ENCODE data around the gene MUC3A.
"Not testable (repeated sequence)": the region's sequence is repeated elsewhere in the genome, so short reads cannot be mapped to it uniquely, and the experiment has no call there.

MUC3A gene

GRCh38 chr7:100949227-100949932 is at the start of gene MUC3A:
Gene MUC3A, plus strand, starts transcription at chr7:100949534. Its CDS starts 91 bp downstream, at chr7:100949625.
- DNase-seq: no peak

- no peak for DNase-seq
These were observed 48.4 kb upstream of the MUC3A start for GRCh38 chr7:100900978-100901377.

- no peak for DNase-seq
These were observed 47.4 kb upstream of the MUC3A start for GRCh38 chr7:100901921-100902332.

GRCh38 chr7:100902638-100903037 is 46.7 kb upstream of the MUC3A start:
- DNase-seq: no peak

GRCh38 chr7:100908512-100908911 is 40.8 kb upstream of the MUC3A start:
- DNase-seq: no peak

- DNase-seq: not testable (repeated sequence)
These were observed 38.9 kb upstream of the MUC3A start for GRCh38 chr7:100910443-100910842.

- no peak for DNase-seq
These were observed 37.9 kb upstream of the MUC3A start for GRCh38 chr7:100911484-100911883.

GRCh38 chr7:100914208-100914878 is 35.0 kb upstream of the MUC3A start:
- DNase-seq: no peak

- no peak for DNase-seq
These were observed 34.4 kb upstream of the MUC3A start for GRCh38 chr7:100914879-100915447.

GRCh38 chr7:100919335-100919734 is 30.0 kb upstream of the MUC3A start:
- DNase-seq: not testable (repeated sequence)

- DNase-seq: not testable (repeated sequence)
These were observed 29.4 kb upstream of the MUC3A start for GRCh38 chr7:100919779-100920437.

GRCh38 chr7:100921039-100921438 is 28.3 kb upstream of the MUC3A start:
- no peak for DNase-seq

GRCh38 chr7:100923616-100924015 is 25.7 kb upstream of the MUC3A start:
- DNase-seq: not testable (repeated sequence)

- no peak for DNase-seq
These were observed 19.5 kb upstream of the MUC3A start for GRCh38 chr7:100929808-100930174.

- DNase-seq: no peak
These were observed 15.6 kb upstream of the MUC3A start for GRCh38 chr7:100933734-100934133.

- DNase-seq: not testable (repeated sequence)
These were observed 14.0 kb upstream of the MUC3A start for GRCh38 chr7:100935381-100935780.

- DNase-seq: not testable (repeated sequence)
These were observed 13.2 kb upstream of the MUC3A start for GRCh38 chr7:100936167-100936566.

GRCh38 chr7:100942045-100942774 is 7.1 kb upstream of the MUC3A start:
- no peak for DNase-seq

- DNase-seq: no peak
These were observed 5.6 kb upstream of the MUC3A start for GRCh38 chr7:100943693-100944092.

- DNase-seq: no peak
These were observed 5.2 kb upstream of the MUC3A start for GRCh38 chr7:100944138-100944537.

- DNase-seq: no peak
These were observed 3.2 kb upstream of the MUC3A start for GRCh38 chr7:100946111-100946510.

GRCh38 chr7:100946766-100947365 is 2.5 kb upstream of the MUC3A start:
- DNase-seq: no peak

Data from NCI-H187 (cell line).